OCI-LY7 (cell line): ENCODE data around the gene FCHSD2. TPM values are rescaled to one million over a fixed set of nuclear protein-coding genes. Genes with fewer than 3 reads are reported as not detected.

ENCODE experiments used
- BruUV-seq: library from RNA; stranded (reverse); fragments of 400-500 nt; replicated peaks from 2 replicates; lab custom pipeline; 2021; lab: Mats Ljungman, UMichigan
- CTCF ChIA-PET: fragments of 300-600 bp; sonication (Branson Sonifier 250); formaldehyde crosslinking; loops from one replicate; lab custom pipeline; 2022; ENCODE audit warnings: antibody characterized with exemption; ENCODE audit not compliant: unreplicated experiment; lab: Charles Lee
- POLR2A ChIA-PET: fragments of 300-600 bp; sonication (Branson Sonifier 250); formaldehyde crosslinking; loops from one replicate; lab custom pipeline; 2022; ENCODE audit warnings: antibody characterized with exemption; lab: Charles Lee
- DNase-seq: peaks from one replicate; pipeline ENCODE4 v3.0.0-alpha.2; 2015; ENCODE audit warnings: low spot score
- H2AFZ ChIP-seq: fragments of 200-600 bp; sonication (generic), shearing (Covaris generic); 2 replicates; pipeline ENCODE4 v1.6.1; 2014; ENCODE audit warnings: mild to moderate bottlenecking, antibody characterized with exemption, low read length, moderate library complexity
- H3K27ac ChIP-seq: fragments of 200-600 bp; sonication (generic); 2 replicates; pipeline ENCODE4 v1.5.1; 2014; ENCODE audit warnings: mixed run types, low read depth, mild to moderate bottlenecking, moderate library complexity, low read length, inconsistent platforms; ENCODE audit not compliant: poor library complexity, severe bottlenecking
- H3K36me3 ChIP-seq: fragments of 200-600 bp; sonication (generic); 2 replicates; pipeline ENCODE4 v1.6.1; 2014; ENCODE audit warnings: mild to moderate bottlenecking, antibody characterized with exemption, low read length, moderate library complexity, mixed read lengths; ENCODE audit not compliant: insufficient read depth
- H3K4me1 ChIP-seq: fragments of 200-600 bp; sonication (generic); 2 replicates; pipeline ENCODE4 v1.5.1; 2014; ENCODE audit warnings: mild to moderate bottlenecking, low read length; ENCODE audit not compliant: insufficient read depth, poor library complexity, severe bottlenecking
- H3K4me2 ChIP-seq: fragments of 200-600 bp; sonication (generic); 2 replicates; pipeline ENCODE4 v1.6.1; 2014; ENCODE audit warnings: mild to moderate bottlenecking, low read length
- H3K4me3 ChIP-seq: fragments of 200-600 bp; sonication (generic); 2 replicates; pipeline ENCODE4 v1.5.1; 2014; ENCODE audit warnings: mild to moderate bottlenecking, low read depth, low read length; ENCODE audit not compliant: poor library complexity, severe bottlenecking
- H3K79me2 ChIP-seq: fragments of 200-600 bp; sonication (generic); 2 replicates; pipeline ENCODE4 v1.6.1; 2016; ENCODE audit warnings: low read depth, mild to moderate bottlenecking, low read length, moderate library complexity, mixed read lengths; ENCODE audit not compliant: insufficient read depth
- H3K9me2 ChIP-seq: fragments of 200-600 bp; sonication (generic); 2 replicates; pipeline ENCODE4 v1.6.1; 2016; ENCODE audit warnings: mild to moderate bottlenecking, low read length, mixed read lengths; ENCODE audit not compliant: insufficient read depth
- H3K9me3 ChIP-seq: fragments of 200-600 bp; sonication (generic); 2 replicates; pipeline ENCODE4 v1.6.1; 2014; ENCODE audit warnings: mild to moderate bottlenecking, mixed run types, low read length, mixed read lengths
- H4K20me1 ChIP-seq: fragments of 200-600 bp; sonication (generic); 2 replicates; pipeline ENCODE4 v1.6.1; 2014; ENCODE audit warnings: mild to moderate bottlenecking, antibody characterized with exemption, low read length, moderate library complexity, mixed read lengths; ENCODE audit not compliant: insufficient read depth
- CTCF ChIP-seq: fragments of 200-600 bp; sonication (generic); conservative IDR thresholded peaks from 2 replicates; pipeline ENCODE4 v1.5.1; 2014; ENCODE audit warnings: mild to moderate bottlenecking, antibody characterized with exemption, low read length, moderate library complexity, mixed read lengths
- EZH2phosphoT487 ChIP-seq: fragments of 200-600 bp; sonication (generic); IDR thresholded peaks from 2 replicates; pipeline ENCODE4 v1.6.1; 2018; ENCODE audit warnings: low read depth, borderline replicate concordance, mild to moderate bottlenecking, mixed run types, antibody characterized with exemption, low read length, moderate library complexity, mixed read lengths
- intact Hi-C: fragments of 100-400 bp; cut with micrococcal nuclease; formaldehyde crosslinking; loops from one replicate; pipeline ENCODE4 v1.10.0; 2022; ENCODE audit not compliant: unreplicated experiment
- total RNA-seq, 2 experiments: library from RNA; depleted of rRNA in 1 of 2; stranded (reverse); fragments of >200 nt in 1 of 2; shearing (Covaris generic) in 1 of 2; gene quantifications; 2 replicates each; pipeline ENCODE4 v1.2.3, GENCODE V29; 2014 to 2022

FCHSD2 gene
- total RNA-seq, 2 experiments from 2014 or later = 39.0 to 147 TPM

GRCh38 chr11:73077454-73077853 is 64.7 kb downstream of the FCHSD2 start:
- peaks cover 23% of the 10 kb centered on the region for H3K9me3 ChIP-seq
- no peak overlapping the region for H3K4me3 ChIP-seq
- H2AFZ ChIP-seq = no peak overlapping the region
- intact Hi-C loops = no loop called here
- H3K4me1 ChIP-seq = peaks cover 38% of the 10 kb centered on the region
- H3K79me2 ChIP-seq = peaks cover 96% of the 10 kb centered on the region
- BruUV-seq = TSS peak; percentile 0
- no peaks in the 10 kb centered on the region for H3K9me2 ChIP-seq
- H3K36me3 ChIP-seq = peaks cover 74% of the 10 kb centered on the region
- H4K20me1 ChIP-seq = peaks cover 9% of the 10 kb centered on the region; the same call in 1 of the 2 replicates
- H3K27ac ChIP-seq = no peak overlapping the region
- ChIA-PET CTCF (no interaction called here), POLR2A (interaction anchor here (0.8 to 1.3 kb wide), 2 partner anchors 21 to 29 kb away, joined by 4 to 5 read pairs; no protein-coding TSS in a partner anchor)
- DNase-seq = no peak
- H3K4me2 ChIP-seq = no peak overlapping the region
- TF ChIP-seq CTCF (no peak), EZH2phosphoT487 (no peak)

GRCh38 chr11:73074319-73074718 is 67.8 kb downstream of the FCHSD2 start:
- Histone ChIP-seq H3K4me3 (no peak overlapping the region), H2AFZ (no peak overlapping the region), H3K27ac (peak overlapping the region; percentile 43), H3K36me3 (peaks cover 67% of the 10 kb centered on the region), H3K79me2 (peaks cover 100% of the 10 kb centered on the region), H3K9me2 (no peaks in the 10 kb centered on the region), H3K9me3 (peaks cover 18% of the 10 kb centered on the region), H3K4me1 (peaks cover 32% of the 10 kb centered on the region), H4K20me1 (peaks cover 9% of the 10 kb centered on the region; the same call in 1 of the 2 replicates), H3K4me2 (peak overlapping the region; percentile 58)
- ChIA-PET CTCF (no interaction called here), POLR2A (interaction anchor here (0.6 kb wide), 1 partner anchor 224 kb away, joined by 8 read pairs; no protein-coding TSS in a partner anchor)
- no TSS peak for BruUV-seq
- intact Hi-C loops = no loop called here
- DNase-seq = no peak
- no peak for TF ChIP-seq CTCF
- TF ChIP-seq EZH2phosphoT487 = no peak

GRCh38 chr11:73072935-73073481 is 69.1 kb downstream of the FCHSD2 start:
- Histone ChIP-seq H3K36me3 (peaks cover 58% of the 10 kb centered on the region), H3K4me3 (peak overlapping the region; percentile 19), H3K79me2 (peaks cover 98% of the 10 kb centered on the region), H3K27ac (peak overlapping the region; percentile 43), H3K4me1 (peaks cover 31% of the 10 kb centered on the region), H3K9me3 (peaks cover 10% of the 10 kb centered on the region), H2AFZ (no peak overlapping the region), H3K4me2 (peak overlapping the region; percentile 58), H4K20me1 (peaks cover 9% of the 10 kb centered on the region; the same call in 1 of the 2 replicates), H3K9me2 (no peaks in the 10 kb centered on the region)
- ChIA-PET CTCF (no interaction called here), POLR2A (interaction anchor here (0.7 to 1.4 kb wide), 3 partner anchors 10 to 108 kb away, joined by 3 to 4 read pairs (median 4); no protein-coding TSS in a partner anchor)
- intact Hi-C loops = no loop called here
- peak; percentile 56 for DNase-seq
- TF ChIP-seq EZH2phosphoT487 (no peak), CTCF (no peak)
- TSS peak; percentile 7 for BruUV-seq
